GM19468 (cell line): ENCODE measurements around the gene MYBBP1A.

ENCODE experiments used
- ATAC-seq: cut with Tn5 transposase; IDR thresholded peaks from one replicate; pipeline ENCODE4 v1.9.1; 2021; ENCODE audit warnings: mild to moderate bottlenecking, moderate library complexity, moderate number of reproducible peaks; ENCODE audit not compliant: unreplicated experiment; ENCODE audit errors: extremely low read depth

MYBBP1A gene

GRCh38 chr17:4576161-4576558 lies 21.0 kb upstream of the MYBBP1A start:
- no peak for ATAC-seq

DNA sequence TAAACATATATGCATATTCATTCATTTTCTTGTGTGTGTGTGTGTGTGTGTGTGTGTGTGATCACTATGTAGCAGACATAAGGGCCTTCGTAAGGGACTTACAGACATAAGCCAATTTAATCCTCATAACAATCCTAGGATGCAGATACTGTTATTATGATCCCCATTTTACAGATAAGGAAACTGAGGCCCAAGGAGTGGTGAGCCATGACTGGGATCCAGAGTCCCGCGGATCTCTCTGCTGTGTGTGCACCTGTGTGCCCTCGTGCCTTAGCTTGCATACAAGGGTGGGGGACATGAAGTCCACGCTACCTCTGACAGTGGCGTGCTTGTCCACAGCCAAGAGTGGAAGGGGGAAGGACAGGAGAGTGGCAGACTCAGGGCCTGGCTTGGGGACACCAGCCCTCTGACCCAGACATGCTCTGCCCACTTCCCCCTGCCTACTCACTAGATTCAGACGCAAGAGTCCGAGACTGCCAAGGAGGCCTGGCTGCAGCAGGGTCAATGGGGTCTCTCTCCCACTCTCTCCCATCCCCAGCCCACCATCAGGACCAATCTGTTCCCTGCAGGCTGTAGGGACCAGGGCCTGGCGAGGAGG lies 19.4 kb upstream of the MYBBP1A start:
- ATAC-seq = no peak

DNA sequence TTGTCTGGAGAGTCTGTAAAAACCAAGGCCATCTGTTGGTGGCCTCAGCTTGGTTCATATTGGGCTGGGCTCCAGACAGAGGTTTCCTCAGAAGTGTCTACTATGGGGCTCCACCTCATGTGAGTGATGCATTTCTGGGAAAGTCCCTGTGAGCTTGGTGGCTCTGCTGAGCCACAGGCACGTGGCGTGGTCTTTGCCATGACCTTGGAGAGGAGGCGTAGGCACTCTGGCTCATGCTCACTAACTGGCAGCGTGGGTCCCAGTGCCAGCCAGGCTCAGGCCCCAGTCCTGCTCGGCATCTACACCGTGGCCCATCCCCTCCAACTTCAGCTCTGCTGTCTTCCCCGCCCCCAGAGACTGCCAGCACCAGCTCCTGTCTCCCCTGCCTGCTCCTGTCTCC lies 18.5 kb upstream of the MYBBP1A start:
- no peak for ATAC-seq

DNA sequence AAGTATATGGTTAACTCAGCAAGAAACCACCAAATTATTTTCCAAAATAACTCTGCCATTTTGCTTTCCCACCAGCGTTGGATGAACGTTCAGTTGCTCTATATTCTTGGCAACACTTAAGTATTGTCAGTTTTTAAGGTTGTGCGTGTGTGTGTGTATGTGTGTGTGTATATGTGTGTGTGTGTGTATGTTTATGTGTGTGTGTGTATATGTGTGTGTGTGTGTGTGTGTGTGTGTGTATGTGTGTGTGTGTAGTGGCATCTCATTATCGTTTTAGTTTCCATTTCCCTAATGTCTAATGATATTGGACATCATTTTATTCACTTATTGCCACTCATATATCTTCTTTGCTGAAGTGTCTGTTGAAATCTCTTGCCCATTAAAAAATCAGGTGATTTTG lies 17.9 kb upstream of the MYBBP1A start:
- ATAC-seq = no peak

- ATAC-seq = no peak
These were observed 16.9 kb upstream of the MYBBP1A start for GRCh38 chr17:4572131-4572530.

DNA sequence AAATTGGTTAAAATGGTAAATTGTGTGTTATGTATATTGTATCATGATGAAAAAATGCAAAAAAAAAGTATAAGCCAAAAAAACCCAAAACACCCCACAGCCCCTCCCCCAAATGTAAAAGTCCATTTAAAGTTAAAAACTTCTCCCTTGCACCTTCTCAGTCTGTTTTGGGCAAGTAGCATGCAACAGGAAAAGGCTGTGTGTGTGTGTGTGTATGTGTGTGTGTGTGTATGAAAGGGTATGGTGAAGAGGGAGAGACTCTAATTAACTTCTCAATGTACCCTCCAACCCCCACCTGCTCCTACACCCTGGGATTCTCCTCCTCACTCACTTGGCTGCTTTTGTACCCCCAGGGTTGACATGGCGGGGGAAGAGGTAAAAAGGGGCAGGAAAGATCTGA lies 14.4 kb upstream of the MYBBP1A start:
- no peak for ATAC-seq

GRCh38 chr17:4566785-4567184 lies 11.6 kb upstream of the MYBBP1A start:
- no peak for ATAC-seq

GRCh38 chr17:4565209-4566141 lies 10.3 kb upstream of the MYBBP1A start:
- ATAC-seq = no peak

DNA sequence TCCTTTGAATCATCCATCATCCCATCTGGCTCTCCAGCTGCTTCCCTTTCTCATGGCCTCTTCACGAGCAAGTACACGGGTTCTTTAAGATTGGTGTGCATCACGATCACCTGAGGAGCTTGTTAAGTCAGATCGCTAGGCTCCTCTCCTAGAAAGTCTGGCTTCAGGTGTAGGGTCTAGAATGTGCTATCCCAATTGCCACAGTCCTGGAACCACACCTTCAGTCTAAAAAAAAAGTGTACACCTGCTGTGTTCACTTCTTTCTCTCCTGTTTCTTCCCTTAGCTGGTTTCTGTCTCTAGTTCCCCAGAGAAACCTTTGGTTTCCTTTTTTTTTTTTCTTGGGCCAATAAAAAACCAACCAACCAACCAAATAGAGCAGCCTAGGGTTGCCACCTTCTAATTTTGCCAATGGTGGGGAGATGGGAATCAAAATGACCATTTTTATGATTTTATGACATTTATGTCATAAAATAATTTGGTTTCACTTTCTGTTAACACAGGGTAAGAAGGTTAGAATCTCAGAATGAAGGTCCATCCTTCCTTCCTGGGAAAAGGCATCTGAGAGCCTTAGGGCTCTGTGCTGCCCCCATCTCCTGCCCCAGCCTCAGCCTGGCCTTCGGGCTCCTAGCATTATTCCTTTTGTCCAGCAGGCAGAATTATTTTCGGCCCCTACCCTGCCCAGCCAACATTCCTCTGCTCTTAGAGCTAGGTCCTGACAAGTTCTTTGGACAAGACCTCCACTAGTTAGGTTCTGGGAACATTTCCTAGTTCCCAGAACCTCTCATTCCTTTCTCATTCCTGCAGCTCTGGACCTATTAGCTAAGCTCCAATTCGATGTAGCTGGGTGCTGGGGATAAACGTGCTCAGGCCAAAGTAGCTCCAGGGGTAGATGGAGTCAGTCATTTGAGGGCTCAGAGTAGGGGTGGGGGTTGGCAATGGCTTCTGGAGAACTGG lies 7.1 kb upstream of the MYBBP1A start:
- no peak for ATAC-seq

DNA sequence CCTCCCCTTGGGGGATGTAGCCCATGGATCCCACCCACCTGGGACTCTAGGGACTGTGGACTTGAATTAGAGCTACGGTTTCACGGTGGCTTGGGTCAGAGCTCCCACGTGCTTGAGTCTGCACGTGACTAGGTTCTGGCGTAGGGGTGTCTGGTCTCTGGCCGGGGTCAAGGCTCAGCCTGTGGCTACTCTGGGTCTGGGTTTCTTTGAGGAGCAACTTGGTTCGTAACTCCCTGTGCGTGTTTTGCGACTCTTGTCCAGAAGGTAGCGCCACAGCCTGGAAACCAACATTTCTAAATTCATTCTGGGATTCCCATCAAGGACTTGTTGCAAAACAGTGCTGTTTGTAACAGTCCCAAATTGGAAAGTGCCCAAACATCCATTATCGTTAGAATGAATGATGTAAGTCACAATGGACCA lies 5.7 kb upstream of the MYBBP1A start:
- no peak for ATAC-seq

DNA sequence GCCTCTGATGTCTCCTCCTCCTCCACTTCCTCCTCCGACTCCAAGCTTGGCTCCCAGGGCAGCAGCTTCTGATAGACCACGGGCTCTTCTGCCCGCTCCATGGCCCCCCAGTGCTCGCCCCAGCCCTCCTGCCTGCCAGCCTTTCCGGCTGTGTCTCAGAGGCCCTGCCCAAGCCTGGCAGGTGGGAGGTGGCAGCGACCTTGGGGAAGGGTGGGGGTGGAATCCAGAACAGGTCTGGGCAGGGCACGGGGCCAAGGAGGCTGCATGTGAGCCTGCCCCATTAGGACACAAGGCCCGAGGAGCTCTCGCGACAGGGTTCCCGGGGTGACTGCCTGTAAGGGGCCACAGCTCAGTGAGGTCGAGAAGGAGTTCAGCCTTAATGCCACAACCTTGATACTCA lies 5.2 kb upstream of the MYBBP1A start, which contains the start of gene GGT6:
TSS of gene GGT6 (minus strand) at position 157 of the 400 bp plus-strand sequence. CDS start at position 101, 56 bp downstream.
- ATAC-seq = no peak

GRCh38 chr17:4559966-4560365 lies 4.8 kb upstream of the MYBBP1A start:
- no peak for ATAC-seq

- no peak for ATAC-seq
These were observed 4.1 kb upstream of the MYBBP1A start for GRCh38 chr17:4559139-4559791.

DNA sequence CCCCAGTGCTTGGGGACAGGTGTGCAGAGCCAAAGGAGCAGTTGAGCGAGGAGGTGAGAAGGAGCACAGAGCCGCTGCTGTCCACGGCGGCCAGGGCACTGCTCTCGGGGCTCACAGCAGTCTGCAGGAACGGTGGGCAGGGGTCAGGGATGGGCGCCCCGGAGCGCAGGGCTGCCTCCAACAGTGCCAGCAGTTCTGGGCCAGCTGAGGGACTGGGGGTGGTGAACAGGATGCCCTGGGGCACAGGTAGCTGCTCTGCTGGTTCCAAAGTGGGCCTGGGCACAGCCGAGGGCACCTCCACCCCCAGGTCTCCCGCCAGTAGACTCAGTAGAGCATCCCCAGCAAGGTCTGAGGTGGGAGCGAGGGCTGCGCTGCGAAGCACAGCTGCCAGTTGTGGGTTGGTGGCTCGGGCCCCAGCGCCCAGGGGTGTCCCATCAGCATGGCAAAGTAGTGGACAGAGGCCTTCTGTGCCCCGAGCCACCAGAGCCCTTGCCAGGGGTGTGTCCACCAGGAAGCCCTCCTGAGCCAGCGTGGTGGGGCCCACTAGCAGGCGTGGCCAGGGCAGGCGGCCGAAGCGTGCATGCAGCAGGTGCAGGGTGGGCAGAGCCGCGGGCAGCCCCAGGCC lies 3.3 kb upstream of the MYBBP1A start:
- ATAC-seq = no peak

GRCh38 chr17:4557626-4558346 lies 2.6 kb upstream of the MYBBP1A start:
- ATAC-seq = no peak

DNA sequence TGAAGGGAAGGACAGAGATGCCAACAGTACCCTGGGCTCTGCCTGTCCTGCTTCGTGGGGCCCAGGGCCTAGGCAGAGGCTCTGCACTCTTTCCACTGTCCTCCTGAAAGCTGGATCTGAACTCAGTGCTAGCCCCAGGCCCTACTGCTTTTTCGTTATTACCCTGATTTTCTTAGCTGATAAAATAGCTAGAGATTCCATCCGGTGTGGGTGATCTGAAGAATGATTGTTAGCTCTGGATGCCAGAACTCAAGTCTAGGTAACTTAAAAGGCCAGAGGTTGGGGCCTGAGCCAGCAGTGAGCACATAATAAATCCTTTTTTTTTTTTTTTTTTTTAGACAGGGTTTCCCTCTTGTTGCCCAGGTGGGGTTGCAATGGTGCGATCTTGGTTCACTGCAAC lies 1.8 kb upstream of the MYBBP1A start:
- no peak for ATAC-seq

GRCh38 chr17:4555873-4556759 lies 932 bp upstream of the MYBBP1A start:
- no peak for ATAC-seq

GRCh38 chr17:4554441-4554996 lies 665 bp downstream of the MYBBP1A start:
- ATAC-seq = no peak
